ENCODE results near the gene ATP8B1. TPM values are rescaled to one million over a fixed set of nuclear protein-coding genes. Genes with fewer than 3 reads are reported as not detected.

ATP8B1 gene
- total and polyA plus RNA-seq, 4 donors = 3.9 to 22.0 (median 5.7) TPM

GRCh38 chr18:57747809-57748680 lies 55.1 kb downstream of the ATP8B1 start:
- H3K36me3 ChIP-seq (ENCODE audit: control insufficient read depth in 4 of 4, insufficient read depth in 3 of 4, low read depth in 1 of 4, low read length in 3 of 4) = peaks cover 0 to 2% (median 0%) of the 10 kb centered on the region in 4 donors
- H3K27me3 ChIP-seq (ENCODE audit: control insufficient read depth in 4 of 4, insufficient read depth in 4 of 4, low read length in 3 of 4) = no peaks in the 10 kb centered on the region
- DNase-seq (ENCODE audit: low spot score) = no peak
- no peaks in the 10 kb centered on the region for H3K9me3 ChIP-seq (ENCODE audit: control insufficient read depth in 4 of 4, low read length in 3 of 4)
- H3K27ac ChIP-seq (ENCODE audit: low read depth in 1 of 2, low read length in 2 of 2) = peak overlapping the region; percentile 19 to 63
- WGBS = 78% methylated on average over 5 of the region's 5 CpGs
- TF ChIP-seq RXRA (IDR thresholded peaks at IDR 0.05) (peak; percentile 6 to 13), FOXA2 (IDR thresholded peaks at IDR 0.05) (no peak), JUND (IDR thresholded peaks at IDR 0.05) (peak in 1 of 2 donors; percentile 14)
- H3K4me3 ChIP-seq (ENCODE audit: low read depth in 1 of 3, low read length in 3 of 3) = no peak overlapping the region
- H3K4me1 ChIP-seq (ENCODE audit: control insufficient read depth in 4 of 4, insufficient read depth in 4 of 4, low read length in 3 of 4) = peaks cover 11 to 24% (median 14%) of the 10 kb centered on the region in 4 donors
- H3K9ac ChIP-seq (ENCODE audit: low read depth in 1 of 2, low read length in 2 of 2) = peak overlapping the region; percentile 16 to 32

DNA sequence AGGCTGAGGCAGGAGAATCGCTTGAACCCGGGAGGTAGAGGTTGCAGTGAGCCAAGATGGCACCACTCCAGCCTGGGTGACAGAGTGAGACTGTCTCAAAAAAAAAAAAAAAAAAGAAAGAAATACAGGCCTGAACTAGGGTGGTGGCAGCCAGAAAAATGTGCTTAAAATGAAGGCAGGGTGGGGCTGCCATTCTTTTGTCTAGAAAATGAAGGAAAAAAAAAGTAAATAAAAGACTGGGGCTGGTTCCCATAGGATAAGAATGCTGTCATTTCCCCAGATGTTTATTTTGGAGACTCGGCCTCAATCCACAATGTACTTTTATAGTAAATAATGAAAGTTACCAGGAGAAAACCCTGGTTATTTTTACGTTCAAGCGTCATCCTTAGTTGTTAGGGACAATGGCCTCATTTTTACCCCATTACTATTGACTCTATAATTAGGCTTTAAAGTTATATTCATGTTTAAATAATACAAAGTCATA lies 58.9 kb downstream of the ATP8B1 start:
- H3K27me3 ChIP-seq (ENCODE audit: control insufficient read depth in 4 of 4, insufficient read depth in 4 of 4, low read length in 3 of 4) = no peaks in the 10 kb centered on the region
- WGBS = 75% methylated on average over 5 of the region's 5 CpGs
- no peak for DNase-seq (ENCODE audit: low spot score)
- no peak overlapping the region for H3K27ac ChIP-seq (ENCODE audit: low read depth in 1 of 2, low read length in 2 of 2)
- peaks cover 8 to 19% (median 11%) of the 10 kb centered on the region in 4 donors for H3K4me1 ChIP-seq (ENCODE audit: control insufficient read depth in 4 of 4, insufficient read depth in 4 of 4, low read length in 3 of 4)
- peaks cover 0 to 2% (median 0%) of the 10 kb centered on the region in 4 donors for H3K36me3 ChIP-seq (ENCODE audit: control insufficient read depth in 4 of 4, insufficient read depth in 3 of 4, low read depth in 1 of 4, low read length in 3 of 4)
- peak; percentile 63 for TF ChIP-seq YY1 (IDR thresholded peaks at IDR 0.05)
- TF ChIP-seq FOXA1 (IDR thresholded peaks at IDR 0.05) = no peak
- no peak overlapping the region for H3K9ac ChIP-seq (ENCODE audit: low read depth in 1 of 2, low read length in 2 of 2)
- no peak overlapping the region for H3K4me3 ChIP-seq (ENCODE audit: low read depth in 1 of 3, low read length in 3 of 3)
- H3K9me3 ChIP-seq (ENCODE audit: control insufficient read depth in 4 of 4, low read length in 3 of 4) = no peaks in the 10 kb centered on the region

- no peak overlapping the region for H3K27ac ChIP-seq (ENCODE audit: low read depth in 1 of 2, low read length in 2 of 2)
- no peaks in the 10 kb centered on the region for H3K27me3 ChIP-seq (ENCODE audit: control insufficient read depth in 4 of 4, insufficient read depth in 4 of 4, low read length in 3 of 4)
- no peaks in the 10 kb centered on the region for H3K36me3 ChIP-seq (ENCODE audit: control insufficient read depth in 4 of 4, insufficient read depth in 3 of 4, low read depth in 1 of 4, low read length in 3 of 4)
- peaks cover 7 to 9% (median 8%) of the 10 kb centered on the region in 4 donors for H3K4me1 ChIP-seq (ENCODE audit: control insufficient read depth in 4 of 4, insufficient read depth in 4 of 4, low read length in 3 of 4)
- TF ChIP-seq FOXA2 (IDR thresholded peaks at IDR 0.05) (no peak), RXRA (IDR thresholded peaks at IDR 0.05) (no peak), EGR1 (IDR thresholded peaks at IDR 0.05; ENCODE audit: low read depth in 2 of 2) (no peak), REST (IDR thresholded peaks at IDR 0.05) (no peak), GABPA (IDR thresholded peaks at IDR 0.05 in 1 of 2, conservative IDR thresholded peaks at IDR 0.05 in 1 of 2) (no peak), HNF4A (conservative IDR thresholded peaks at IDR 0.05) (no peak), JUND (IDR thresholded peaks at IDR 0.05) (no peak), NR2F2 (IDR thresholded peaks at IDR 0.05) (no peak), RAD21 (IDR thresholded peaks at IDR 0.05) (no peak), FOXA1 (IDR thresholded peaks at IDR 0.05) (no peak), HNF4G (IDR thresholded peaks at IDR 0.05) (no peak), SP1 (IDR thresholded peaks at IDR 0.05) (no peak), TAF1 (conservative IDR thresholded peaks at IDR 0.05) (no peak), ATF3 (IDR thresholded peaks at IDR 0.05) (no peak), ZBTB33 (IDR thresholded peaks at IDR 0.05) (no peak), YY1 (IDR thresholded peaks at IDR 0.05) (no peak)
- TF ChIP-seq, protein P1, sequence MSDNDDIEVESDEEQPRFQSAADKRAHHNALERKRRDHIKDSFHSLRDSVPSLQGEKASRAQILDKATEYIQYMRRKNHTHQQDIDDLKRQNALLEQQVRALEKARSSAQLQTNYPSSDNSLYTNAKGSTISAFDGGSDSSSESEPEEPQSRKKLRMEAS (IDR thresholded peaks at IDR 0.05) = no peak
- TF ChIP-seq, protein P2, sequence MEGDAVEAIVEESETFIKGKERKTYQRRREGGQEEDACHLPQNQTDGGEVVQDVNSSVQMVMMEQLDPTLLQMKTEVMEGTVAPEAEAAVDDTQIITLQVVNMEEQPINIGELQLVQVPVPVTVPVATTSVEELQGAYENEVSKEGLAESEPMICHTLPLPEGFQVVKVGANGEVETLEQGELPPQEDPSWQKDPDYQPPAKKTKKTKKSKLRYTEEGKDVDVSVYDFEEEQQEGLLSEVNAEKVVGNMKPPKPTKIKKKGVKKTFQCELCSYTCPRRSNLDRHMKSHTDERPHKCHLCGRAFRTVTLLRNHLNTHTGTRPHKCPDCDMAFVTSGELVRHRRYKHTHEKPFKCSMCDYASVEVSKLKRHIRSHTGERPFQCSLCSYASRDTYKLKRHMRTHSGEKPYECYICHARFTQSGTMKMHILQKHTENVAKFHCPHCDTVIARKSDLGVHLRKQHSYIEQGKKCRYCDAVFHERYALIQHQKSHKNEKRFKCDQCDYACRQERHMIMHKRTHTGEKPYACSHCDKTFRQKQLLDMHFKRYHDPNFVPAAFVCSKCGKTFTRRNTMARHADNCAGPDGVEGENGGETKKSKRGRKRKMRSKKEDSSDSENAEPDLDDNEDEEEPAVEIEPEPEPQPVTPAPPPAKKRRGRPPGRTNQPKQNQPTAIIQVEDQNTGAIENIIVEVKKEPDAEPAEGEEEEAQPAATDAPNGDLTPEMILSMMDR (IDR thresholded peaks at IDR 0.05; ENCODE audit: low read depth, low read length, missing input control) = no peak
- no peaks in the 10 kb centered on the region for H3K9me3 ChIP-seq (ENCODE audit: control insufficient read depth in 4 of 4, low read length in 3 of 4)
- no peak overlapping the region for H3K4me3 ChIP-seq (ENCODE audit: low read depth in 1 of 3, low read length in 3 of 3)
- DNase-seq (ENCODE audit: low spot score) = no peak
- no peak overlapping the region for H3K9ac ChIP-seq (ENCODE audit: low read depth in 1 of 2, low read length in 2 of 2)
- 97% methylated on average over 3 of the region's 3 CpGs for WGBS
Observed at GRCh38 chr18:57743008-57743407, 60.1 kb downstream of the ATP8B1 start.

Data from liver (tissue), 9 donors.